Activated T-helper 1 cell treated with anti-CD3 and anti-CD28 coated beads, Interleukin-12 subunit alpha, Interleukin-12 subunit beta, Interleukin-2, Interleukin-4 antibody, amounts not matched to agents 30 ng/mL and 10 ng/mL and 1 ng/mL, durations not matched to agents 14 hours and 24 hours and 36 hours (primary cell): ENCODE results near the gene MGA. TPM values are rescaled to one million over a fixed set of nuclear protein-coding genes. Genes with fewer than 3 reads are reported as not detected.

Experiments
- DNase-seq: peaks from one replicate; pipeline ENCODE4 v3.0.0; 2021; ENCODE audit warnings: low spot score
- H3K27ac Mint-ChIP-seq: one replicate; pipeline ENCODE4 v1.8.0; 2021; ENCODE audit warnings: mild to moderate bottlenecking, mixed read lengths
- H3K27me3 Mint-ChIP-seq: one replicate; pipeline ENCODE4 v1.8.0; 2022; ENCODE audit warnings: mild to moderate bottlenecking, moderate library complexity, mixed read lengths; ENCODE audit not compliant: insufficient read depth
- H3K36me3 Mint-ChIP-seq: one replicate; pipeline ENCODE4 v1.8.0; 2021; ENCODE audit warnings: low read depth, mixed read lengths
- H3K4me1 Mint-ChIP-seq: one replicate; pipeline ENCODE4 v1.8.0; 2021; ENCODE audit warnings: low read depth, mixed read lengths
- H3K4me3 Mint-ChIP-seq: one replicate; pipeline ENCODE4 v1.8.0; 2021; ENCODE audit warnings: mild to moderate bottlenecking, moderate library complexity, mixed read lengths
- H3K9me3 Mint-ChIP-seq: one replicate; pipeline ENCODE4 v1.8.0; 2021; ENCODE audit warnings: mixed read lengths
- intact Hi-C: fragments of 100-400 bp; cut with micrococcal nuclease; formaldehyde crosslinking; loops from one replicate; pipeline ENCODE4 v1.15.1; 2024
- total RNA-seq: library from RNA; stranded (reverse); gene quantifications from 2 replicates; pipeline ENCODE4 v1.2.3, GENCODE V29; 2022

The MGA gene
- total RNA-seq, 1 donor from 2014 or later: 38.8 TPM

DNA sequence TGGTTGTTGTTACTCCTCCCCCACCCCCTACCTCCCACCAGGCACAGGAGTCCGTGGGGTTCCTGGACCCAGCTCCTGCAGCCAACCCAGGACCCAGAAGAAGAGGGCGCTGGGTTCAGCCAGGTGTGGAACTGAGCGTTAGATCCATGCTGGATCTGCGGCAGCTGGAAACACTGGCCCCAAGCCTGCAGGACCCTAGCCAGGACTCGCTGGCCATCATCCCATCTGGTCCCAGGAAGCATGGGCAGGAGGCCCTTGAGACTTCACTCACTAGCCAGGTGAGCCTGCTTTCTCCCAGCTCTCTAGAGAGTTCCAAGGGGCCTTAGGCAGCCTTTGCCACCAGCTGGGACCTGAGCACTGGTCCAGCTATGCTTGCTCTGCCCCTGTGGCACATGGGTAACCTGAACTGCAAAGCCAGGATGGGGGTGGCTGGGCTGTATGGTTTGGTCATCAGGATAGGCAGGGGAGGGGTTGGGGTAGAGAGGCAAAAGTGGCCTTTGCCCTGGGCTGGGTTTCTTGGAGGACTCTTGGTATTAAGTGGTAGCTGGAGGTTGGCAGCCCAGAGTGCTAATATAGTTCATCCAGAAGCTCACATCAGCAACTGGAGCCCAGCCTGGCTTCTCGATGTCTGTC, 160.7 kb downstream of the MGA start:
- Mint-ChIP-seq H3K9me3 (no peaks in the 10 kb centered on the region), H3K4me1 (no peaks in the 10 kb centered on the region), H3K27ac (no peak overlapping the region), H3K4me3 (no peak overlapping the region), H3K27me3 (no peaks in the 10 kb centered on the region), H3K36me3 (peaks cover 21% of the 10 kb centered on the region)
- intact Hi-C loops: loop anchor here (5.0 kb wide), 1 partner anchor 1199 kb away; no protein-coding TSS in a partner anchor
- no peak for DNase-seq

DNA sequence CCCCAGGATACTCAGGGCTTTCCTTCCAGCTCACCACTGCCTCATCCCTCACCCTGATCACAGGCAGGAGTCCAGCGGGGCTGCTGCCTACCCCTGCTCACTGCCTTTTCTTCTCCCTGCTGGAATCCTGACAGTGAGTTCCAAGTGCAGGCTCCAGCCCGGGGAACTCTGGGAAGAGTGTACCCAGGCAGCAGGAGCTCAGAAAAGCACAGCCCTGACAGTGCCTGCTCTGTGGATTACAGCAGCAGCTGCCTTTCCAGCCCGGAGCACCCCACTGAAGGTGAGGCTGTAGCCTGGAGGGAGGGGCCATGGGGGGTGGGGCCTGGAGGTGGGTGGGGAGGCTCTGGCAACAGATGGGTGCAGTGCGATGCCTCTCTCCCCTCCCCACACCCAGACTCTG, 161.6 kb downstream of the MGA start:
- intact Hi-C loops: loop anchor here (5.0 kb wide), 1 partner anchor 1200 kb away; no protein-coding TSS in a partner anchor
- Mint-ChIP-seq H3K27ac (no peak overlapping the region), H3K27me3 (no peaks in the 10 kb centered on the region), H3K9me3 (no peaks in the 10 kb centered on the region), H3K36me3 (peaks cover 17% of the 10 kb centered on the region), H3K4me1 (no peaks in the 10 kb centered on the region), H3K4me3 (no peak overlapping the region)
- DNase-seq: no peak

DNA sequence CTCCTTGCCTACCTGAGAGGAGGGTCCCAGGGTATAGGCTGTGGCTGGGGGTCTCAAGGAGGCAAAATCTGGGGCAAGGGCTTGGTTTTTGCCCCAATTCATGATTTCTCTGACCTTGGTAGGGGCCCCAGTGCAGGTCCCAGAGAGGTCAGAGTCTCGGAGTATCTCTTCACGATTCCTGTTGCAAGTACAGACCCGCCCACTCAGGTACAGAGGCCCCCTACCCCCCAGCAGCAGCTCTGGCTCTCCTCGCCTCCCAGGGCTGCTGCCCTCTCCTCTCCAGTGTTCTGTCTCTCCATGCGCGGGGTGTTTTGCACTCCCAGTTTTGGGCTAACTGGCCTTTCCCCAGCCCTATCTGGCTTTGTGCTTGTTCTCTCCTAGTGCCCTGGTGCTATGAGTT, 162.3 kb downstream of the MGA start:
- H3K36me3 Mint-ChIP-seq: peaks cover 17% of the 10 kb centered on the region
- intact Hi-C loops: loop anchor here (5.0 kb wide), 1 partner anchor 1200 kb away; no protein-coding TSS in a partner anchor
- no peaks in the 10 kb centered on the region for H3K9me3 Mint-ChIP-seq
- no peak overlapping the region for H3K4me3 Mint-ChIP-seq
- no peaks in the 10 kb centered on the region for H3K4me1 Mint-ChIP-seq
- no peak for DNase-seq
- H3K27me3 Mint-ChIP-seq: no peaks in the 10 kb centered on the region
- no peak overlapping the region for H3K27ac Mint-ChIP-seq

Other genes starting within 250 kb of the MGA start
- gene RTF1, start 243.3 kb upstream of the MGA start, total RNA-seq: 41.0 and 44.7 TPM in 2 replicates
- gene ITPKA, start 166.5 kb upstream of the MGA start, total RNA-seq: 2.8 and 3.1 TPM in 2 replicates
- gene LTK, start 146.6 kb upstream of the MGA start, total RNA-seq: 0.13 TPM in 1 of 2 replicates, not detected in the other
- gene RPAP1, start 116.1 kb upstream of the MGA start, total RNA-seq: 52.4 and 58.1 TPM in 2 replicates
- 2.6 and 3.0 TPM in 2 replicates for gene TYRO3, start 101.2 kb upstream of the MGA start, total RNA-seq
- 26.3 and 28.2 TPM in 2 replicates for gene MAPKBP1, start 114.1 kb downstream of the MGA start, total RNA-seq
- 14.2 and 17.8 TPM in 2 replicates for gene JMJD7, start 167.7 kb downstream of the MGA start, total RNA-seq
- gene PLA2G4B, start 178.4 kb downstream of the MGA start, total RNA-seq: 6.0 and 6.7 TPM in 2 replicates
- 1.2 and 1.9 TPM in 2 replicates for gene SPTBN5, start 233.6 kb downstream of the MGA start, total RNA-seq